ENCODE results near the gene SEPTIN12.

SEPTIN12 gene

GRCh38 chr16:4803401-4803844, 15.3 kb upstream of the SEPTIN12 start:
- DNase-seq (ENCODE audit: low read depth in 2 of 3, low spot score in 2 of 3): no peak

GRCh38 chr16:4802659-4803287, 14.6 kb upstream of the SEPTIN12 start:
- peak; percentile 51 to 95 (median 76) for DNase-seq (ENCODE audit: low read depth in 2 of 3, low spot score in 2 of 3)

- peak in 2 of 3 experiments; percentile 31 to 36 for DNase-seq (ENCODE audit: low read depth in 2 of 3, low spot score in 2 of 3)
Observed at GRCh38 chr16:4801962-4802658, 14.0 kb upstream of the SEPTIN12 start, which contains the start of gene ROGDI. Gene ROGDI, minus strand, starts transcription at chr16:4802633. Its CDS starts 62 bp downstream, at chr16:4802571.

- no peak for DNase-seq (ENCODE audit: low read depth in 2 of 3, low spot score in 2 of 3)
Observed at GRCh38 chr16:4801051-4801961, 13.2 kb upstream of the SEPTIN12 start.

GRCh38 chr16:4800290-4801041, 12.3 kb upstream of the SEPTIN12 start:
- DNase-seq (ENCODE audit: low read depth in 2 of 3, low spot score in 2 of 3): no peak

GRCh38 chr16:4799171-4799855, 11.2 kb upstream of the SEPTIN12 start:
- DNase-seq (ENCODE audit: low read depth in 2 of 3, low spot score in 2 of 3): no peak

- no peak for DNase-seq (ENCODE audit: low read depth in 2 of 3, low spot score in 2 of 3)
Observed at GRCh38 chr16:4798456-4798855, 10.3 kb upstream of the SEPTIN12 start.

- no peak for DNase-seq (ENCODE audit: low read depth in 2 of 3, low spot score in 2 of 3)
Observed at GRCh38 chr16:4797805-4798252, 9.7 kb upstream of the SEPTIN12 start.

- DNase-seq (ENCODE audit: low read depth in 2 of 3, low spot score in 2 of 3): no peak
Observed at GRCh38 chr16:4796982-4797804, 9.0 kb upstream of the SEPTIN12 start.

GRCh38 chr16:4795828-4796572, 7.9 kb upstream of the SEPTIN12 start:
- DNase-seq (ENCODE audit: low read depth in 2 of 3, low spot score in 2 of 3): no peak

GRCh38 chr16:4795181-4795827, 7.2 kb upstream of the SEPTIN12 start, which contains the start of gene SMIM22:
Gene SMIM22, plus strand, starts transcription at chr16:4795369. Its CDS starts 366 bp downstream, at chr16:4795735.
- DNase-seq (ENCODE audit: low read depth in 2 of 3, low spot score in 2 of 3): no peak

GRCh38 chr16:4792951-4793513, 4.9 kb upstream of the SEPTIN12 start:
- DNase-seq (ENCODE audit: low read depth in 2 of 3, low spot score in 2 of 3): no peak

- no peak for DNase-seq (ENCODE audit: low read depth in 2 of 3, low spot score in 2 of 3)
Observed at GRCh38 chr16:4790871-4791270, 2.7 kb upstream of the SEPTIN12 start.

- no peak for DNase-seq (ENCODE audit: low read depth in 2 of 3, low spot score in 2 of 3)
Observed at GRCh38 chr16:4790261-4790660, 2.1 kb upstream of the SEPTIN12 start.

- DNase-seq (ENCODE audit: low read depth in 2 of 3, low spot score in 2 of 3): no peak
Observed at GRCh38 chr16:4788910-4789309, 765 bp upstream of the SEPTIN12 start.

- DNase-seq (ENCODE audit: low read depth in 2 of 3, low spot score in 2 of 3): no peak
Observed at GRCh38 chr16:4788489-4788889, 344 bp upstream of the SEPTIN12 start.

- DNase-seq (ENCODE audit: low read depth in 2 of 3, low spot score in 2 of 3): no peak
Observed at GRCh38 chr16:4787068-4787467, 1.1 kb downstream of the SEPTIN12 start.

All from activated CD8-positive, alpha-beta memory T cell treated with anti-CD3 and anti-CD28 coated beads for 48 hours (primary cell).